ENCODE measurements around the gene PPP6R3.
"Not testable (repeated sequence)": the region's sequence is repeated elsewhere in the genome, so short reads cannot be mapped to it uniquely, and the experiment has no call there.

The PPP6R3 gene

DNA sequence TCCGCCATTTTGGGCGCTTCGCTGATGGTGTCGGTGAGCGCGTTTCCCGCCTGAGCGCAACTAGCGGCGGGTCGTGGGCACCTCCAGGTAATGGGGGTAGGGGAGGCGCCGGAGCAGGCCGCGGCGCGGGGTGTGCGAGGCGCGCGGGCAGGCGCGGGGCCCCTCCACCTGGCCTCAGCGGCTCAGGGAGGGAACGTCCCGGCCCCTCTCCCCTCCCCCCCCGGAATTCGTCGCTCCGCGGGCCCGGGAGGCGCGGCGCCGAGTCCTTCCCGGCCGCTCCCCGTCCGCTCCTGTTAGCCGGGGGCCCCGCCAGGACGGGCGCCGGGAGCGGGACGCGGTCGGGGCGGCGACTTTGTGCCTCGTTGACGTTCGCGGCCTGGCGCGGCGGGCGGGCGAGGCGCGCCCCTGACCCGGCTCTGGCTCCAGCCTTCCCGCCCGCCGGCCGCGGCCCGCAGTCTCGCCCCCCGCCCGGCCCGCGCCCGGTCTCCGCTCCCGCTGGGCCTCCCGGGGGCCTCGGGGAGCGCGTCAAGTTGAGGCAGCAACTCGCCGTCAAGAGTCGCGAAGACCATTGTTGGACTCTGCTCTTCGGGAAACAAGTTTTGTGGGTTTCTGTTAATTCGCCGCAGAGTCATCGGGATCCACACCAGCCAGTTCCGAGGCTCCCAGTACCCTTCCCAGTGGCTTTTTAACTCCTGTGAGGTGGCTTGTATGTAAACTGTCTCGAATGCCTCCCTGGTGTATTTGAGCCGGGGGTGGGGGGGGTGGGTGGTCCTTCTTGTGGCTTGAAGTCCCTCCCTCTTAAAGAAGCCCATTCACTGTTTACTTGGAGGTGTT, at the start of gene PPP6R3:
Gene PPP6R3 (plus strand): TSS at position 12 of the 834 bp plus-strand sequence. CDS start 76,913 bp downstream, outside the sequence.
- no peak for DNase-seq (ENCODE audit: low read depth in 2 of 3, low spot score in 2 of 3)

DNA sequence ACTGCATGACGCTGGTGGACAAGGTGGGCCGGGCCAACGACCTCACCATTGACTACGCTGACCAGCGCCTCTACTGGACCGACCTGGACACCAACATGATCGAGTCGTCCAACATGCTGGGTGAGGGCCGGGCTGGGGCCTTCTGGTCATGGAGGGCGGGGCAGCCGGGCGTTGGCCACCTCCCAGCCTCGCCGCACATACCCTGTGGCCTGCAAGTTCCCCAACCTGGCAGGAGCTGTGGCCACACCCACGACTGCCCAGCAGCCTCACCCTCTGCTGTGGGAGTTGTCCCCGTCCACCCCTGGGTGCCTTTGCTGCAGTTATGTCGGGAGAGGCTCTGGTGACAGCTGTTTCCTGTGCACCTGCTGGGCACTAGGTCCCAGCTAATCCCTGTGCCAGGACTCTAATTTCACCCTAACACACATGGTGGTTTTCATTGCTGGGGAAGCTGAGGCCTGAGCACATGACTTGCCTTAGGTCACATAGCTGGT, 49.0 kb upstream of the PPP6R3 start:
- DNase-seq (ENCODE audit: low read depth in 2 of 3, low spot score in 2 of 3): no peak

- DNase-seq (ENCODE audit: low read depth in 2 of 3, low spot score in 2 of 3): peak in 2 of 3 experiments; percentile 6 to 17
These were observed 47.7 kb upstream of the PPP6R3 start for GRCh38 chr11:68412593-68413475.

DNA sequence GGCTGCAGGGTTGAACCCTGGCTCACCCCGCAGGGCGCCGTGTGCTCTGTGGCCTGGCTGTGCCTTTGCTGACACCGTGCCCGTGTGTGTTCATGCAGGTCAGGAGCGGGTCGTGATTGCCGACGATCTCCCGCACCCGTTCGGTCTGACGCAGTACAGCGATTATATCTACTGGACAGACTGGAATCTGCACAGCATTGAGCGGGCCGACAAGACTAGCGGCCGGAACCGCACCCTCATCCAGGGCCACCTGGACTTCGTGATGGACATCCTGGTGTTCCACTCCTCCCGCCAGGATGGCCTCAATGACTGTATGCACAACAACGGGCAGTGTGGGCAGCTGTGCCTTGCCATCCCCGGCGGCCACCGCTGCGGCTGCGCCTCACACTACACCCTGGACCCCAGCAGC, 47.0 kb upstream of the PPP6R3 start:
- no peak for DNase-seq (ENCODE audit: low read depth in 2 of 3, low spot score in 2 of 3)

DNA sequence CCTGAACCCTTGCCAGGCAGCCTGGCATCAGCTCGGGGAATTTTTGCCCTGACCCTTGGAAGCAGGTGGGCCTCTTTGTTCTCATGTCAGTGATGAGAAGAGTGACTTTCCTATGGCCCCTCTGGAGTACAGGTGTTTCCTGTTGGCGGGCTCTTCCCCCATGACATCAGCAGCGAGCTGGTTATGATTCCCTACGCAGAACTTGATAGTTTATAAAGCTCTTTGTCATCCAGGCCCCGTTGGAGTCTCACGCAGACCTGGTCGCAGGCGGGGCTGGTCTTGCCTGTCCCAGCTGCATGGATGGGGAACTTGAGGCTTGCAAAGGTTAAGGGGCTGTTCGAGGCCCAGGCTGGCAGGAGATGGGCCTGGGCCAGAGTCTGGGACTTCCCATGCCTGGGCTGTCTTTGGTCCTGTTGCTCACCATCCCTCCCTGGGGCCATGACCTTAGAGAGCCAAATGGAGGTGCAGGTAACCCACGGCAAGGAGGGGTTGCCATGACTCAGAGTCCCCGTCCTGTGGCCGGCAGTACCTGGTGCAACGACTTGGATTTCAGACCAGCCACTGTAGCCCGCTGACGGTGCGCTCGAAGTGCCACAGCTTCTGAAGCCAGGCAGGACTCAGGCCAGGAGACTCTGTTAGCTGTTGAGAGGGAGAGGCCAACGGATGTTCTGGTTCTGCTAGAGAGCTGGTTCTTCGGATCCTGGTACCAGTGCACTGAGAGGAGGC, 45.9 kb upstream of the PPP6R3 start:
- DNase-seq (ENCODE audit: low read depth in 2 of 3, low spot score in 2 of 3): no peak

- DNase-seq (ENCODE audit: low read depth in 2 of 3, low spot score in 2 of 3): no peak
These were observed 44.4 kb upstream of the PPP6R3 start for GRCh38 chr11:68416070-68416578.

DNA sequence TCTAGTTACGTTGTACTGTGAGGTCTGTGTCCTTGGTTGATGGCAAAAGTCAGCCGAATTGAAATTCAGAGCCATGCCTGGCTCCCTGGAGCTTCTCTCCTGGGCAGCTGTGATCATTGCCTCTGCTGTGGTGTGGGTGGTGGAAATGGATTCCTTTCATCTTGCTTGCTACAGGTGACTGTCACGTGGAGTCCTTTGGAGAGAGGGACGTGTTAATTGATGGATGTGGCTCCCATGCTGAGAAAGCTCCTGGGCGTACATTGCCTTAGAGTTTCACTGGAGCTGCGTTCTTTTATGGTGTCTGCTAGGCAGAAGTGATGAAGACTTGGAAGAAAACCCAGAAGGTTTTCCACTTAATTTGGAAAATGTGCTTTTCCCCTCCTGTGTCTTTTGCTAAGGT, 41.9 kb upstream of the PPP6R3 start:
- DNase-seq (ENCODE audit: low read depth in 2 of 3, low spot score in 2 of 3): no peak

DNA sequence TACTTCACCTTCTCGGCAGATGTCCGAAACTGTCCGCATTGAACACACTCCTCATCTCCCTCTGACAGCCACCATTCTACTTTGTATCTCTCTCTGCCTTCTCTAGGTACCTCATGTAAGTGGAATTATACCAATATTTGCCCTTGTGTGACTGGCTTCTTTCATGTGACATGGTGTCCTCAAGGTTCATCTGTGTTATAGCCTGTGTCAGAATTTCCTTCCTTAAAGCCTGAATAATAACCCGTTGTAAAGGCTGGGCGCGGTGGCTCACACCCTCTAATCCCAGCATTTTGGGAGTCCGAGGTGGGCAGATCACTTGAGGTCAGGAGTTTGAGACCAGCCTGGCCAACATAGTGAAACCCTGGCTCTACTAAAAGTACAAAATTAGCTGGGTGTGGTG, 40.4 kb upstream of the PPP6R3 start:
- DNase-seq (ENCODE audit: low read depth in 2 of 3, low spot score in 2 of 3): no peak

DNA sequence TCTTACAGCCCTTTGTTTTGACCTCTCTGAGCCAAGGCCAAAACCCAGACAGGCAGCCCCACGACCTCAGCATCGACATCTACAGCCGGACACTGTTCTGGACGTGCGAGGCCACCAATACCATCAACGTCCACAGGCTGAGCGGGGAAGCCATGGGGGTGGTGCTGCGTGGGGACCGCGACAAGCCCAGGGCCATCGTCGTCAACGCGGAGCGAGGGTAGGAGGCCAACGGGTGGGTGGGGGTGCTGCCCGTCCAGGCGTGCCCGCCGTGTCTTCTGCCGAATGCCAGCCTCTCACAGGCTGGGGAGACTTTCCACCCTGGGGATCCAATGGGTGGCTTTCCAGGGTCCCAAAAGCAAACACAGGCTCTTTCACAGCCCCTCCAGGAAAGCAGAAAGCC, 37.1 kb upstream of the PPP6R3 start:
- DNase-seq (ENCODE audit: low read depth in 2 of 3, low spot score in 2 of 3): no peak

- no peak for DNase-seq (ENCODE audit: low read depth in 2 of 3, low spot score in 2 of 3)
These were observed 36.4 kb upstream of the PPP6R3 start for GRCh38 chr11:68424101-68424632.

GRCh38 chr11:68424981-68425865, 35.3 kb upstream of the PPP6R3 start:
- no peak for DNase-seq (ENCODE audit: low read depth in 2 of 3, low spot score in 2 of 3)

- no peak for DNase-seq (ENCODE audit: low read depth in 2 of 3, low spot score in 2 of 3)
These were observed 34.6 kb upstream of the PPP6R3 start for GRCh38 chr11:68425866-68426380.

DNA sequence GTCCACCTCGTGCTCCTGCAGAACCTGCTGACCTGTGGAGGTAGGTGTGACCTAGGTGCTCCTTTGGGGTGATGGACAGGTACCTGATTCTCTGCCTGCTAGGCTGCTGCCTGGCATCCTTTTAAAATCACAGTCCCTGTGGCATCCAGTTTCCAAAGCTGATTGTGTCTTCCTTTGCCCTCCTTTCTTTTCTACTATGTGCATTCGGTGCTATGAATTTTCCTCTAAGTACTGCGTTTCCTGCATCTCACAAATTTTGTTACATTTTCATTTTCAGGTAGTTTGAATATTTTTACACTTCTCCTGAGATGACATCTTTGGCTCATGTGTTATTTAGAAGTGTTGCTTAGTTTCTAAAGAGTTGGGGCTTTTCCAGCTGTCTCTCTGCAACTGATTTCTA, 30.9 kb upstream of the PPP6R3 start:
- no peak for DNase-seq (ENCODE audit: low read depth in 2 of 3, low spot score in 2 of 3)

DNA sequence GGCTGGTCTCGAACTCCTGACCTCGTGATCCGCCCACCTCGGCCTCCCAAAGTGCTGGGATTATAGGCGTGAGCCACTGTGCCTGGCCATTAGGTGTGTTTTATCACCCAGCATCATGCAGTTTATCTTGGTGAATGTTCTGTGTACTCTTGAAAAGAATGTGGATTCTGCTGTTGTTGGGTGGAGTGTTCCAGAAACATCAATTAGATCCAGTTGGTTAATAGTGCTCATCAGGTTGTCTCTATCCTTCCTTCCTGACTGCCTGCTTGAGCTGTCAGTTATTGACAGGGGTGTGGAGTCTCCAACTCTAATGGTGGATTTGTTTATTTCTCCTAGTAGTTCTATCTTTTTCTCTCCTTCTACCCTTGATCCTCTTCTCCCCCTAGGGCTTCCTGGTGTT, 30.2 kb upstream of the PPP6R3 start:
- DNase-seq (ENCODE audit: low read depth in 2 of 3, low spot score in 2 of 3): no peak

- no peak for DNase-seq (ENCODE audit: low read depth in 2 of 3, low spot score in 2 of 3)
These were observed 29.8 kb upstream of the PPP6R3 start for GRCh38 chr11:68430801-68431200.

GRCh38 chr11:68431984-68432645, 28.4 kb upstream of the PPP6R3 start:
- no peak for DNase-seq (ENCODE audit: low read depth in 2 of 3, low spot score in 2 of 3)

- no peak for DNase-seq (ENCODE audit: low read depth in 2 of 3, low spot score in 2 of 3)
These were observed 27.7 kb upstream of the PPP6R3 start for GRCh38 chr11:68432874-68433273.

GRCh38 chr11:68433541-68433940, 27.0 kb upstream of the PPP6R3 start:
- no peak for DNase-seq (ENCODE audit: low read depth in 2 of 3, low spot score in 2 of 3)

- not testable (repeated sequence) for DNase-seq (ENCODE audit: low read depth in 2 of 3, low spot score in 2 of 3)
These were observed 26.4 kb upstream of the PPP6R3 start for GRCh38 chr11:68434159-68434558.

Data from activated CD8-positive, alpha-beta memory T cell treated with anti-CD3 and anti-CD28 coated beads for 48 hours (primary cell).